K562 (cell line): ENCODE data around the gene NF2. TPM values are rescaled to one million over a fixed set of nuclear protein-coding genes. Genes with fewer than 3 reads are reported as not detected.

Experiments
- ATAC-seq: fragments of 200-7000 bp; cut with Tn5 transposase; 3 replicates; pipeline ENCODE4 v1.9.1; 2020; ENCODE audit warnings: moderate library complexity
- BruUV-seq: library from RNA; stranded (reverse); fragments of 400-500 nt; replicated peaks from 2 replicates; lab custom pipeline; 2021; lab: Mats Ljungman, UMichigan
- CTCF ChIA-PET: fragments of 300-600 bp; formaldehyde crosslinking; extraction: SDS; loops from one replicate; lab custom pipeline; 2021; ENCODE audit warnings: low intra/inter-chr PET ratio; lab: Yijun Ruan, JAX
- POLR2A ChIA-PET: fragments of 300-600, 350-650 bp; sonication (Branson Sonifier 250); formaldehyde crosslinking; extraction: SDS; loops from one replicate; lab custom pipeline; 2021; ENCODE audit warnings: antibody characterized with exemption, inconsistent platforms; lab: Yijun Ruan, JAX
- DNase-seq, 4 experiments: peaks; one replicate each; pipeline versions ENCODE4 v3.0.0 to v3.0.0-alpha.2; 2011 to 2018; ENCODE audit warnings: low spot score in 3 of 4, mixed read lengths in 3 of 4; ENCODE audit errors: extremely low read depth in 1 of 4
- FAIRE-seq: peaks from 2 replicates; lab custom pipeline; 2011; peaks lifted over from hg19 to GRCh38; lab: Jason Lieb, UNC
- H2AFZ ChIP-seq: 2 replicates; pipeline ENCODE4 v1.6.0; 2011; ENCODE audit warnings: low read depth, low read length, control low read depth, inconsistent platforms
- H3K27ac ChIP-seq: fragments of 200-600 bp; 3 replicates; pipeline ENCODE4 v1.8.0; 2011; ENCODE audit warnings: low read depth, mild to moderate bottlenecking, control low read depth, inconsistent platforms, low read length, moderate library complexity, mixed read lengths; ENCODE audit errors: extremely low read depth
- H3K27me3 ChIP-seq, 2 experiments: fragments of 300-600 bp in 1 of 2; 2 replicates in 1 of 2; 3 replicates in 1 of 2; pipeline versions ENCODE4 v1.6.0 to v1.8.0; 2011; ENCODE audit warnings: inconsistent platforms in 2 of 2, low read length in 2 of 2, mild to moderate bottlenecking in 1 of 2, mixed read lengths in 1 of 2, moderate library complexity in 1 of 2; ENCODE audit not compliant: control insufficient read depth in 2 of 2, insufficient read depth in 2 of 2
- H3K36me3 ChIP-seq: fragments of 300-600 bp; 3 replicates; pipeline ENCODE4 v1.8.0; 2011; ENCODE audit warnings: mild to moderate bottlenecking, low read length, inconsistent platforms; ENCODE audit not compliant: control insufficient read depth, insufficient read depth
- H3K4me1 ChIP-seq, 2 experiments: fragments of 200-600 bp in 1 of 2; replicated peaks in 1 of 2; 2 replicates in 1 of 2; 3 replicates in 1 of 2; pipeline versions ENCODE4 v1.5.1 to v1.8.0; 2011; ENCODE audit warnings: inconsistent platforms in 2 of 2, low read length in 2 of 2, mild to moderate bottlenecking in 1 of 2, mixed read lengths in 1 of 2, moderate library complexity in 1 of 2; ENCODE audit not compliant: control insufficient read depth in 2 of 2, insufficient read depth in 2 of 2
- H3K4me2 ChIP-seq: 2 replicates; pipeline ENCODE4 v1.6.1; 2011; ENCODE audit warnings: low read length, control low read depth, inconsistent platforms, mixed read lengths; ENCODE audit not compliant: insufficient read depth
- H3K4me3 ChIP-seq: fragments of 200-600 bp; sonication (generic), shearing (Covaris generic); 2 replicates; pipeline ENCODE4 v1.5.1; 2016; ENCODE audit warnings: control low read depth, inconsistent platforms
- H3K79me2 ChIP-seq: fragments of 200-600 bp; 3 replicates; pipeline ENCODE4 v1.8.0; 2011; ENCODE audit warnings: low read length, inconsistent platforms; ENCODE audit not compliant: control insufficient read depth, insufficient read depth
- H3K9ac ChIP-seq, 2 experiments: 2 replicates each; pipeline versions ENCODE4 v1.6.0 to v1.6.1; 2011; ENCODE audit warnings: low read depth in 2 of 2, low read length in 2 of 2, control low read depth in 1 of 2, inconsistent platforms in 1 of 2, mild to moderate bottlenecking in 1 of 2, mixed read lengths in 1 of 2; ENCODE audit not compliant: insufficient read depth in 1 of 2
- H3K9me1 ChIP-seq: one replicate; pipeline ENCODE4 v1.6.0; 2011; ENCODE audit warnings: inconsistent platforms, mild to moderate bottlenecking, low read length, moderate library complexity; ENCODE audit not compliant: control insufficient read depth, insufficient read depth
- H3K9me3 ChIP-seq: replicated peaks from 2 replicates; pipeline ENCODE4 v1.5.1; 2011; ENCODE audit warnings: low read depth, low read length, inconsistent platforms; ENCODE audit not compliant: control insufficient read depth, insufficient read depth
- H4K20me1 ChIP-seq: replicated peaks from 2 replicates; pipeline ENCODE4 v1.6.1; 2011; ENCODE audit warnings: low read length, inconsistent platforms, mixed read lengths; ENCODE audit not compliant: control insufficient read depth, insufficient read depth
- CHD1 ChIP-seq: fragments of 200-600 bp; sonication (generic); IDR thresholded peaks from one replicate; pipeline ENCODE4 v1.6.1; 2012; ENCODE audit warnings: mild to moderate bottlenecking, moderate library complexity, low read length, inconsistent platforms
- CREBBP ChIP-seq: IDR thresholded peaks from one replicate; pipeline ENCODE4 v1.6.1; 2012; ENCODE audit warnings: low read depth, mild to moderate bottlenecking, control low read depth, inconsistent platforms, low read length
- GTF2A2 ChIP-seq: IDR thresholded peaks from 2 replicates; pipeline ENCODE4 v1.6.1; 2016; ENCODE audit warnings: mild to moderate bottlenecking, missing genetic modification characterization, missing compliant biosample characterization
- SMAD2 ChIP-seq: fragments of 150-350 bp; IDR thresholded peaks from 2 replicates; pipeline ENCODE4 v1.6.1; 2014; ENCODE audit warnings: low read depth, mild to moderate bottlenecking, low read length
- SMC3 ChIP-seq: conservative IDR thresholded peaks from 2 replicates; pipeline ENCODE4 v1.6.1; 2011; ENCODE audit warnings: low read depth, low read length, improper control_type of control experiment; ENCODE audit not compliant: insufficient read depth
- ZC3H8 ChIP-seq: fragments of 450-650 bp; IDR thresholded peaks from 2 replicates; pipeline ENCODE4 v1.6.1; 2017
- WGBS: fragments of 100-300 bp; shearing (Covaris generic); methylation state at CpG from one replicate; pipeline ENCODE4 v1.1.6; 2016; ENCODE audit warnings: low coverage, mixed read lengths; ENCODE audit not compliant: insufficient coverage; ENCODE audit errors: missing lambda C conversion rate; 5-methylcytosine and 5-hydroxymethylcytosine counted together
- in situ Hi-C: fragments of 300-500 bp; cut with MboI; formaldehyde crosslinking; loops from 4 replicates; pipeline ENCODE4 v1.15.0; 2018; ENCODE audit warnings: inconsistent platforms, mixed read lengths
- intact Hi-C: fragments of 100-400 bp; cut with micrococcal nuclease; formaldehyde crosslinking; loops from 2 replicates; pipeline ENCODE4 v1.14.2; 2022
- polyA plus RNA-seq, 8 experiments: library from polyadenylated mRNA; depleted of rRNA in 4 of 8; stranded (reverse) in 5 of 8; unstranded in 3 of 8; fragments of >200 nt; fragmentation: Nextera tagmentation in 2 of 8; fragmentation: Illumina TruSeq in 1 of 8; extraction: Ambion mirVana in 2 of 8; extraction: Trizol in 1 of 8; gene quantifications; 2 replicates each; pipeline versions ENCODE4 v1.2.1 to v1.2.3, GENCODE V29; 2011 to 2014; ENCODE audit warnings: inconsistent platforms in 1 of 8, missing spikeins in 1 of 8
- total RNA-seq, 7 experiments: library from RNA; depleted of rRNA in 6 of 7; stranded (reverse); fragments of >200 nt in 6 of 7; fragmentation: Illumina TruSeq in 2 of 7; extraction: Trizol in 2 of 7; gene quantifications; 2 replicates each; pipeline versions ENCODE4 v1.2.1 to v1.2.3, GENCODE V29; 2011 to 2021; ENCODE audit warnings: low replicate concordance in 1 of 7
- TF ChIP-seq, protein P1 (sequence below): fragments of 250-450 bp; sonication (Bioruptor Pico); IDR thresholded peaks from 2 replicates; pipeline ENCODE4 v1.4.0; 2020; ENCODE audit warnings: mild to moderate bottlenecking, moderate library complexity

The NF2 gene
- total and polyA plus RNA-seq, 9 of the 15 experiments (the other 6 are each of a cell fraction or from before 2014, with no cell fraction given), result 2.2 to 32.5 (median 15.2) TPM

DNA sequence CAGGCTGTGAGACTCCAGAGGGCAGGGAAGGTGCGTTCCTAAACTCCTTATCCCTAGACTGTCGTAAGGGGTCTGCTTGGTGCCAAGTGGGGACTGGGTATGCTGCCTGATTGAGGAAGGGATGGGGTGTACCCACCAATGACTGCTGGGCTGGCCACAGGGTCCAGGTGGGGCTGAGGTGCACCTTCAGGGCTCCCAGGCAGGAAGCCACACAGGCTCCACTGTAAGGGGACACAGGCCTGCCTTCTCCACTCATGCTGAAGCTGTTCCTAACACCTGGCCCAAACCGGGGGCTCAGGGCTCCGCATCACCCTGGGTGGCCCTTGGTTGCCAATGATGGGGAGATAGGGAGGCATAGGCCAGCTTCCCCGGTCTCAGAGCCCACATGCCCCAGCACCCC lies 136.8 kb downstream of the NF2 start:
- TF ChIP-seq GTF2A2 (tag) (no peak), CREBBP (no peak), ZC3H8 (no peak), CHD1 (no peak), SMAD2 (no peak), SMC3 (no peak)
- TF ChIP-seq, protein P1, sequence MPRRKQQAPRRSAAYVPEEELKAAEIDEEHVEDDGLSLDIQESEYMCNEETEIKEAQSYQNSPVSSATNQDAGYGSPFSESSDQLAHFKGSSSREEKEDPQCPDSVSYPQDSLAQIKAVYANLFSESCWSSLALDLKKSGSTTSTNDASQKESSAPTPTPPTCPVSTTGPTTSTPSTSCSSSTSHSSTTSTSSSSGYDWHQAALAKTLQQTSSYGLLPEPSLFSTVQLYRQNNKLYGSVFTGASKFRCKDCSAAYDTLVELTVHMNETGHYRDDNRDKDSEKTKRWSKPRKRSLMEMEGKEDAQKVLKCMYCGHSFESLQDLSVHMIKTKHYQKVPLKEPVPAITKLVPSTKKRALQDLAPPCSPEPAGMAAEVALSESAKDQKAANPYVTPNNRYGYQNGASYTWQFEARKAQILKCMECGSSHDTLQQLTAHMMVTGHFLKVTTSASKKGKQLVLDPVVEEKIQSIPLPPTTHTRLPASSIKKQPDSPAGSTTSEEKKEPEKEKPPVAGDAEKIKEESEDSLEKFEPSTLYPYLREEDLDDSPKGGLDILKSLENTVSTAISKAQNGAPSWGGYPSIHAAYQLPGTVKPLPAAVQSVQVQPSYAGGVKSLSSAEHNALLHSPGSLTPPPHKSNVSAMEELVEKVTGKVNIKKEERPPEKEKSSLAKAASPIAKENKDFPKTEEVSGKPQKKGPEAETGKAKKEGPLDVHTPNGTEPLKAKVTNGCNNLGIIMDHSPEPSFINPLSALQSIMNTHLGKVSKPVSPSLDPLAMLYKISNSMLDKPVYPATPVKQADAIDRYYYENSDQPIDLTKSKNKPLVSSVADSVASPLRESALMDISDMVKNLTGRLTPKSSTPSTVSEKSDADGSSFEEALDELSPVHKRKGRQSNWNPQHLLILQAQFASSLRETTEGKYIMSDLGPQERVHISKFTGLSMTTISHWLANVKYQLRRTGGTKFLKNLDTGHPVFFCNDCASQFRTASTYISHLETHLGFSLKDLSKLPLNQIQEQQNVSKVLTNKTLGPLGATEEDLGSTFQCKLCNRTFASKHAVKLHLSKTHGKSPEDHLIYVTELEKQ (CRISPR knock-in tag), result no peak
- H3K36me3 ChIP-seq, result no peaks in the 10 kb centered on the region
- no peak overlapping the region for H3K4me3 ChIP-seq
- BruUV-seq, result no TSS peak
- CTCF ChIA-PET, result no interaction called here
- H3K4me1 ChIP-seq, result peaks cover 0 to 7% of the 10 kb centered on the region in 2 experiments; a peak in 2 of 5 replicates
- ATAC-seq (no peak), FAIRE-seq (no peak), DNase-seq (no peak)
- WGBS, result 81% methylated on average over 3 of the region's 5 CpGs
- no peak overlapping the region for H3K4me2 ChIP-seq
- H3K9me3 ChIP-seq, result no peaks in the 10 kb centered on the region
- no peaks in the 10 kb centered on the region for H4K20me1 ChIP-seq
- H2AFZ ChIP-seq, result no peak overlapping the region
- H3K79me2 ChIP-seq, result no peaks in the 10 kb centered on the region
- H3K9ac ChIP-seq, result no peak overlapping the region
- POLR2A ChIA-PET, result interaction anchor here (1.0 kb wide), 1 partner anchor 9 kb away, joined by 3 read pairs; no protein-coding TSS in a partner anchor
- in situ Hi-C loops, result no loop called here
- H3K9me1 ChIP-seq, result no peaks in the 10 kb centered on the region
- no peak overlapping the region for H3K27ac ChIP-seq
- intact Hi-C loops, result no loop called here
- no peaks in the 10 kb centered on the region for H3K27me3 ChIP-seq
